ENCODE measurements around the gene CTSA.

Gene CTSA

DNA sequence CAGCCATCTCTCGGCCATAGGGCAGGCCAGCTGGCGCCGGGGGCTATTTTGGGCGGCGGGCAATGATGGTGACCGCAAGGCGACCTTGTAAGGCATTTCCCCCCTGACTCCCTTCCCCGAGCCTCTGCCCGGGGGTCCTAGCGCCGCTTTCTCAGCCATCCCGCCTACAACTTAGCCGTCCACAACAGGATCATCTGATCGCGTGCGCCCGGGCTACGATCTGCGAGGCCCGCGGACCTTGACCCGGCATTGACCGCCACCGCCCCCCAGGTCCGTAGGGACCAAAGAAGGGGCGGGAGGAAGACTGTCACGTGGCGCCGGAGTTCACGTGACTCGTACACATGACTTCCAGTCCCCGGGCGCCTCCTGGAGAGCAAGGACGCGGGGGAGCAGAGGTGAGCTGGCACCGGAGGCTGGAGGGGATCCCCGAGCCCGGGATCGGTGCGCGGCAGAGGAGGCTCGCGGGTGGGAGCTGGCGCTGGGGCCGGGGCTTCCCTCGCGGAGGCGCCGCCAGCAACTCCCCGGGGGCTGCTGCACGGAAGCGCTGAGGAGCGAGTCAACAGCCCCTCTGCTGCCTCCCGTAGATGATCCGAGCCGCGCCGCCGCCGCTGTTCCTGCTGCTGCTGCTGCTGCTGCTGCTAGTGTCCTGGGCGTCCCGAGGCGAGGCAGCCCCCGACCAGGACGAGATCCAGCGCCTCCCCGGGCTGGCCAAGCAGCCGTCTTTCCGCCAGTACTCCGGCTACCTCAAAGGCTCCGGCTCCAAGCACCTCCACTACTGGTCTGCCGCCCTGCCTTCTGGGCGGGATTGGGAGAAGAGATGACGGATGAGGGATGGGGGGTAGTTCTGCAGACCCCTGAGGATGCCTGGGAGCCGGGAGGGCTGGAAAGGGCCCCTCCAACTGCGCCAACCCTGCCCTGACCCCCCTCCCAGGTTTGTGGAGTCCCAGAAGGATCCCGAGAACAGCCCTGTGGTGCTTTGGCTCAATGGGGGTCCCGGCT is at the start of gene CTSA, which contains the start of gene NEURL2:
TSS of gene CTSA (plus strand) at position 351 of the 999 bp plus-strand sequence. CDS start at position 585, 234 bp downstream.
TSS of gene NEURL2 (minus strand) at position 224 of the 999 bp plus-strand sequence. CDS start at position 7, 217 bp downstream.
- DNase-seq (ENCODE audit: extremely low read depth in 1 of 2, low read depth in 1 of 2), result peak; percentile 70 to 82

DNA sequence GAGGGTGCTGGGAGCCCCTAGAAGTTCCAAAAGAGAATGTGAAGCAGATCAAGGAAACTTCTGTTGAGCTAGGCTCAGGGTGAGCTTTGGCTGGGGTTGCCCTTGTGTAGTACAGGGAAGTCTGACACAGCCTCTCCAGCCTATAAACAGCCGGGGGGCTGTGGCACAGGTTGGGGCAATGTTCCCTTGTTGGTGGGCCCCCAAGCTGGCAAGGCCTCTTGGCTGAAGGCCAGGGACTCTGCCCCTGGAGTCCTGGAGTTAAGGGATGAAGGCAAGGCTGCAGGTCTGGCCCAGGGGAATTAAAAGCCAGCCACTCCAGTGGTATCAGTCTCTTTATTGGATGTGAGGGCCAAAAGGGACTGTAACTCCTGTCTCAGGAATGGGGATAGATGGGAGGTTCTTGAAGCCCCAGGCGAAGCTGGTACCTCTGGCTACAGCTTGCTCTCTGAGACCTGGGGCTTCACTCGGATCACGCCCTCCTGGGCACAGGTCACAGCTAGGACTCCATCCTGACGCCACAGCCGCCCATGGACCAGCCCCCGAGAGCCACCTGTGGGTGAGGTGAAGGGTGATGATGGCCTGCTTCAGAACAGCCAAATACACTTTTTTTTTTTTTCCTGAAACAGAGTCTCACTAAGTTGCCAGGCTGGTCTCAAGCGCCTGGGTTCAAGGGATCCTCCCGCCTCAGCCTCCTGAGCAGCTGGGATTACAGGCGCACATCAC is 49.6 kb upstream of the CTSA start:
- DNase-seq (ENCODE audit: extremely low read depth in 1 of 2, low read depth in 1 of 2), result no peak

DNA sequence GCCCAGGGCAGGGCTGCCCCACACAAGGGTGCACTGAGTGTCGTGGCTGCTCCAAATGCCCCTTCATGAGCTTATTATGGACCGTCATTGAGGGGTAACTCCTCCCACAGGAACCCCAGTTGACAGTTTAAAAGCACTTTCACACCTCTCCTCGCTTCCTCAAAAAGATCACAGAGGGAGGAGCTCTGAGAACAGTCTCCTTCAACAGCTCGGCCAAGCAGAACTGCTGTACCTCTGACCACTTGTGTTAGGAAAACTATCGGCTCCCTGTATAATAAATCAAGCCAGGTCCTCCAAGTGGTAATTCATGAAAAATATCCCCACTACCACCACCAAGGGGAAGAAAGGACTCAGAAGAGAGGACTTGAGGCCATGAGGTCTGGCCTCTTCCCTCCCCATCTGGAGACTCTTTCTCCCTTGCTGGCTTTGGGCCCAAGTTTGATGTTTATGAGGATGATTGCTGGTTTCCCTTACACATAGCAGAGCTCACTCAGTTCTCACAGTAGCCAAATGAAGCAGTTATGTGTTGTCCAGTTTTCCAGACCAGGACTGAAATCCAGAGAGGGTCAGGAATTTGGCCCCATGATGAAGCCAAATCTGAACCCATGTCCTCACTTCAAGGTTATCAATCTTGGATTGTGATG is 48.8 kb upstream of the CTSA start:
- DNase-seq (ENCODE audit: extremely low read depth in 1 of 2, low read depth in 1 of 2), result no peak

DNA sequence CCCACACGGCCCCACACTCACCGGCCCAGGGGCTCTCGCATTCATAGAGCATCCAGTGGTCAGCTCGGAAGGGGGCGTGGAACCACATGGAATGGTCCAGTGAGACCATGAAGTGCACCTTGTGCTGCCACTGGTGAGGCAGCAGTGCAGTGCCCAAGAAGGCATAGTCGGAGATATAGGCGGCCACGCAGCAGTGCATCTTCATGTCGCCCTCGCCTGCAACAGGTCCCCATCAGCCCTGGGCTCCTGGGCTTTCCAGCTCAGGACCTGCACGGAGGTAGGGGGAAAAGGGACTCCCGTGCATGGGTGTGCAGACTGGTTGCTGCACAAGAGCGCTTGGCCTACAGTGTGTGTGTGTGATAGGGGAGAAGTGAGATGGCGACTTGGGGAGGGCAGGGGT is 47.6 kb upstream of the CTSA start:
- no peak for DNase-seq (ENCODE audit: extremely low read depth in 1 of 2, low read depth in 1 of 2)

DNA sequence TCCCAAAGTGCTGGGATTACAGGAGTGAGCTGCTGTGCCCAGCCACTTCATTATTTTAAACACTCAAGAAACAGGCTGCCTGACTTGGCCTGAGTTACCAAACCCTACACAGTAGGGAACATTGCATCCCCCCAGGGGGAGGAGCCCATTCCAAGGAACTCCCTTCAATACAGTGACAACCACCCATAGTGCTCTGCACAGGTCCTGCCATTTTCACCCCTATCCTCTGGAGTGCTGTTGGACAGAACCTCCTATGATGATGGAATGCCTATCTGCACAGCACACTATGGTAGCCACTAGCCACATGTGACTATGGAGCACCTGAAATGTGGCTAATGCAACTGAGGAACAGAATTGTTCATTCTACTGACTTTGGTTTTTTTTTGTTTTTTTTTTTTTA is 45.7 kb upstream of the CTSA start:
- DNase-seq (ENCODE audit: extremely low read depth in 1 of 2, low read depth in 1 of 2), result no peak

DNA sequence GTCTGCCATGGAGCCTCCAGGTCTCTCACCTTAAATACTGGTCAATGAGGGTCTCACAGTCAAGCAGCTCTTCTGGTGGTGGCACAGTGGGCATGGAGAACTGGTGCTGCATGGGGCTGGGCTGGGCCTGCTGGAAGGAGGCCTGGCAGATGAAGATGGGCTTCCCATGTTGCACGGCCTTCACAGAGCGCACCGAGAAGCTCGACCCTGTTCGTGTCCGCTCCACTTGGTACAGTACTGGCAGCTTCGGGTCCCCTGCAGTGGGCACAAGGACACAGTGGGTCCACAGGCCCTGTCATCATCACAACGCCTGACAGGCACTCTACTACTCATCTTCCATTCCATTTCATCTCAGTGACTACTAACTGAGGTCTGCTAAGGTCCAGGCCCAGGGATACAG is 42.7 kb upstream of the CTSA start:
- DNase-seq (ENCODE audit: extremely low read depth in 1 of 2, low read depth in 1 of 2), result no peak

DNA sequence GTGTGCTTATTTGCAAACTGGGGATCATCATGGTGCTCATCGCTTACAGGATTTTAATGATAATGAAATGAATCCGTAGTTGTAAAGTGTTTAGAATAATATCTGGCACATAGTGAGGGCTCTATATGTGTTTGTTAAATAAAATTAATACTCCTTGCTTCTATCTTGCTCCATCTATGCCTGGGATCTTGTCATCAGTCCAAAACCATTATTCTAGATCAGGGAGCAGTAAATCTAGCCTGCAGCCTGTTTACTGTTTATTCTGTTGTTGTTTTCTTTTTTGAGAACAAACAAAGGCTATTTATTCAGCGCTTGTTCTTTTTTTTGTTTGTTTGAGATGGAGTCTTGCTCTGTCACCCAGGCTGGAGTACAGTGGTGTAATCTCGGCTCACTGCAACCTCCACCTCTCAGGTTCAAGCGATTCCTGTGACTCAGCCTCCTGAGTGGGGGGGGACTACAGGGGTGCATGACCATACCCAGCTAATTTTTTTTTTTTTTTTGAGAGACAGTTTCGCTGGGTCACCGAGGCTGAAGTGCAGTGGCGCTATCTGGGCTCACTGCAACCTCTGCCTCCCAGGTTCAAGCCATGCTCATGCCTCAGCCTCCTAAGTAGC is 42.1 kb upstream of the CTSA start:
- DNase-seq (ENCODE audit: extremely low read depth in 1 of 2, low read depth in 1 of 2), result no peak

DNA sequence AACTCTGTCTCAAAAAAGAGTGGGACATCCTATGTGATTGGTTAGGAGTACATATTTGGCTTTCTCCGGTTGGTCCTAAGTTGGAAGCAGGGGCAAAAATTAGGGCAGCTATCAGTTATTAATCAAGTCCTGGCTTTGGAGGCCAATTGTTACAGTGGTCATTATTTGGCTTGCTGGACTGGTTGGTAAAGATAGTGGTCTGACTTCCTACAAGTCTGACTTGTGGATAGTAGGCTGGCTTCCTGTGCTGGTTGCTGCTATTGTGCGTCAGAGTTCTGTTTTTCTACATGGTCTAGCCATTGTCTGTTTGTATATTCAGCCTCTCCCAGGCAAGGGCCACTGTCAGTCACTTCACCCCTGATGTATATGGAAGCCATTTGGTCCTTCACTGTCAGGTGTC is 40.9 kb upstream of the CTSA start:
- no peak for DNase-seq (ENCODE audit: extremely low read depth in 1 of 2, low read depth in 1 of 2)

DNA sequence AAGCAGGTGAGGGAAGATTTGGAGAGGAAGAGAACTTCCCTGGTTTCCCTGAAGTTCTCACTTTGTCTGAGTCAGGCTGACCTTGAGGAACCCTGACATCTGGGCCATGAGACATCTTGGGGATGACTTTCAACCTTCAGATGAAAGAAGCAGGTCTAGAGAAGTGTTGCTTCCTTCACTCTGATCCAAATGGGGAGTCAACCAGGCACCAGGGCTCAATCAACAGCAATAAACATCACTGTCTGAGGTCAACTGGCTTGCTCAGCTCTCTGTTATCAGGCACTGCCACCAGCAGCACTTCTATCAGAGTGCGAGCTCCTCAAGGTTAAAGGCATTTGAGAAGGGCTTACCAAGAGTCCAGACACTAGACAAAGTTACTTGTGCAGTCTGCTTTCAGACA is 40.2 kb upstream of the CTSA start:
- DNase-seq (ENCODE audit: extremely low read depth in 1 of 2, low read depth in 1 of 2), result no peak

DNA sequence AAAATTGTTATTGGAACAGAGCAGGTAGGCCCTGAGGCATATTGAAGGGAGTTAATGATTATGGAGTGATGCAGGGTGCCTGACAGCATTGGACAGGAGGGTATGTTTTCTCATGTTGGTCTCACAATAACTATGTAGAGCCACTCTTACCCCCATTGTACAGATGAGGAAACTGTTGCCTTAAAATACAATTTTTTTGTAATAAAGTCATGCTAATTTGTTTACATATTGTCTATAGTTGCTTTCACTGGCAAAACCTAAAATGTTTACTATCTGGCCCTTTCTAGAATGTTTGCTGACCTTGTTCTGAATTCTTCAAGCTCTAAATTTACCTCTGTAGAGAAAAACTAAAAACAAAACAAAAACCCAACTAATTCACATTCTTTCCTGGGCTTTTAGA is 39.6 kb upstream of the CTSA start:
- no peak for DNase-seq (ENCODE audit: extremely low read depth in 1 of 2, low read depth in 1 of 2)

DNA sequence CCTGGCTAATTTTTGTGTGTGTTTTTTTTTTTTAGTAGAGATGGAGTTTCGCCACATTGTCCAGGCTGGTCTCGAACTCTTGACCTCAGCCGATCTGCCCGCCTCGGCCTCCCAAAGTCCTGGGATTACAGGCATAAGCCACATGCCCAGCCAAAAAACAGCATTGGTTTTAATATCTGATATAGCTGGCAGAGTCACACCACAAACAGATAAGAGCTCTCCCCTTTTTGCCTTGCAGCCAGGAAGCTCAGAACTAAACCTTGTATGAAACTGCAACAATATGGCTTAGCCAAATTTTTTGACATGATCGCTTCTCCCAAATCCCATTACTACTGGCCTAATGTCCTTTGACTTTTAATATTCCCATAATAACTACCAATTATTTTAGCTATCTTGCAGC is 38.8 kb upstream of the CTSA start:
- DNase-seq (ENCODE audit: extremely low read depth in 1 of 2, low read depth in 1 of 2), result no peak

DNA sequence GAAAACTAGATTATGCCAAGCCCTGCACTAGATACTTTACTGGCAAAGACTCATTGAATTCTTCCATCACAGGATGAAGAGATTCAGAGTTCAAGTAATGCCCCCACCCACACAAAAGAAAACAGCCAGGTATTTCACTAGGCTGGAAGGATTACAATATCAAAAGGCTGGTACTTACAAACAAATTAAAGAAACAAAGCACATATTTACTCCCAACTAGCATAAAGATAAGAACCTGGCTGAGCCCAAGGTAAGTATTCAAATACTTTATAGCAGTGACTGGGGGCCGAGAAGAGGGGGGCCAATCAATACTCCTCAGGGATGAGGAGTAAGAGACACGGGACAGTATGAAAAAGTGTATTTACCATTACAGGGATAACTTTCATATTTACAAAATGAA is 37.7 kb upstream of the CTSA start:
- DNase-seq (ENCODE audit: extremely low read depth in 1 of 2, low read depth in 1 of 2), result no peak

DNA sequence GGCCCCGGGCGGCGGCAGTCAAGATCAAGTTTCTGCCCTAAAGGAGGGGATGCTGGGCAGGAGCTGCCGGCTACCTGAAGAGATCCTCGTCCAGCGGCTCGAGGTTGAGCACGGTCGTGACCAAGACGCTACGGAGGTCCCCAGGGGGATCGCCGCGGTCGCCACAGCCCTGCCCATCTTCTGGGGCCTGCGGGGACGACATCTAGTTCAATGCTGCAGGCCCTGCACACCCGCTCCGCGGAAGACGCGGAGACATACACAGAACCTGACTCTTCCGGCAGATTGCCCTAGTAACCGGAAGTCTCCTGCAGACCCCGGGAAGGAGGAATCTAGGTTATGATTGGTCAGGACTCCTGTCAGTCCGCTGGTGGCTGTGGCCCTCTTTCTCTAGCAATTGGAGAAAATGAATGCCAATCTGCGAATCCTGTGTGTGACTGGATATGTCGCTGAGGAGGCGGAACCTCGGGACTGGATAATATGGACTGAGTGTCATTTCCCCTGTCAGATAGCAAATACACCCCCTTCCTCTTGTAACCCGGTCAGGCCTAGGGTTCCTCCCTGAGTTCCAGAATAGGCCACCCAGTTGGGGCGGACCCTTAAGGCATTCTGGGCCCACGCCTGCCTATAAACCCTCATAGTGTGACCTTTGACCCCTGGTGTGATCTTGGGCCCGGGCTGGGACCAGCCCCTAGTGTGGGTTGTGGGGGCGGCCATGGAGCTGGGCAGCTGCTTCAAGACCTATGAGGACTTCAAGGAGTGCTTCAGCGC is 33.8 kb upstream of the CTSA start, which contains the start of the genes ACOT8 and ZSWIM3:
TSS of gene ACOT8 (minus strand) at position 279 of the 768 bp plus-strand sequence. CDS start at position 202, 77 bp downstream.
TSS of gene ZSWIM3 (plus strand) at position 501 of the 768 bp plus-strand sequence. CDS start at position 713, 212 bp downstream.
- DNase-seq (ENCODE audit: extremely low read depth in 1 of 2, low read depth in 1 of 2), result peak; percentile 75 to 93

DNA sequence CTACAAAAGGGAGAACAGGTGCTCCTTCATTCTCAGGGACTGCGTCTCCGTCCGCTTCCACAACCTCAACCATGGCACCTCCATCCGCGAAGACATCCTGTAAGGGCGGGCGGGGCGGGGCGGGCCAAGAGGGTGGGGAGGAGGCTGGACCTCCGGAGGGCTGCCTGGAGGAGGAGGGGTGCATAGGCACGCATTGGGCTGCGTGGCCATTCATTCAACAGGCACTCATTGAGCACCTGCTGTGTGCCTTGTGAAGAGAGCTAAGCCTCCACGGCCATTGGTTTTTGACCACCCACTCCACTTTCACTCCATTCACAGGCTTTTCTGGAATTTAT is 33.3 kb upstream of the CTSA start:
- DNase-seq (ENCODE audit: extremely low read depth in 1 of 2, low read depth in 1 of 2), result peak in 1 of 2 donors; percentile 37

DNA sequence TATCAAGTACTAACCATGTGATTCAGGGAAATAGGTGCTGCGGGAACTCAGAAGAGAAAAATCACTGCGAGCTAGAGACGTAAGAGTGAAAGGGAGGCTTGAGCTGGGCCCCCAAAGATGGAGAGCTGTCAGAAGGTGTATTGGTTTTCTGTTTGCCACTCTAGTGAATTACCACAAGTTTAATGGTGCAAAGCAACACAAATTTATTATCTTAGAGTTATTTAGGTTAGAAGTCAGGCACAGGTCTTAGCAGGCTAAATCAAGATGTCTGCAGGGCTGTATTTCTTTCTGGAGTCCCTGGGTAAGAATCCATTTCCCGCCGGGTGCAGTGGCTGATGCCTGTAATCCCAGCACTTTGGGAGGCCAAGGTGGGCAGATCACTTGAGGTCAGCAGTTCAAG is 31.2 kb upstream of the CTSA start:
- no peak for DNase-seq (ENCODE audit: extremely low read depth in 1 of 2, low read depth in 1 of 2)

DNA sequence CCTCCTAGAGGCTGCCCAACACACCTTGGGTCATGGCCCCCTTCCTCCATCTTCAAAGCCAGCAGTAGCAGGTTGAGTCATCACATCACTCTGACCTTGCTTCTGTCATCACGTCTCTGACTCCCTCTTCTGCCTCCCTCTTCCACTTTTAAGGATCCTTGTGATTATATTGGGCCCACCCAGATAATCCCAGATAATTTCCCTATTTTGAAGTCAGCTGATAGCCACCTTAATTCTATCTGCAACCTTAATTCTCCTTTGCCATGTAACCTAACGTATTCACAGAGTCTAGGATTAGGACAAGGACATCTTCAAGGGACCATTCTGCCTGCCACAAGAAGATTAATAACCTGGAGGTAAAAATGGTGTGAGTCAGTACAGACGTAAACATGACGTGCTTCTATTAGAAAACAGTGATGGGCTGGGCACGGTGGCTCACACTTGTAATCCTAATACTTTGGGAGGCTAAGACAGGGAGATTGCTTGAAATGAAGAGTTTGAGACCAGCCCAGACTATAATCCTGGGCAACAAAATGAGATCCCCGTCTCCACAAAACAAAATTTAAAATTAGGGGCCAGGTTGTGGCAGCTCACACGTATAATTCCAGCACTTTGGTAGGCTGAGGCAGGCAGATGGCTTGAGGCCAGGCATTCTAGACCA is 30.4 kb upstream of the CTSA start:
- DNase-seq (ENCODE audit: extremely low read depth in 1 of 2, low read depth in 1 of 2), result no peak

DNA sequence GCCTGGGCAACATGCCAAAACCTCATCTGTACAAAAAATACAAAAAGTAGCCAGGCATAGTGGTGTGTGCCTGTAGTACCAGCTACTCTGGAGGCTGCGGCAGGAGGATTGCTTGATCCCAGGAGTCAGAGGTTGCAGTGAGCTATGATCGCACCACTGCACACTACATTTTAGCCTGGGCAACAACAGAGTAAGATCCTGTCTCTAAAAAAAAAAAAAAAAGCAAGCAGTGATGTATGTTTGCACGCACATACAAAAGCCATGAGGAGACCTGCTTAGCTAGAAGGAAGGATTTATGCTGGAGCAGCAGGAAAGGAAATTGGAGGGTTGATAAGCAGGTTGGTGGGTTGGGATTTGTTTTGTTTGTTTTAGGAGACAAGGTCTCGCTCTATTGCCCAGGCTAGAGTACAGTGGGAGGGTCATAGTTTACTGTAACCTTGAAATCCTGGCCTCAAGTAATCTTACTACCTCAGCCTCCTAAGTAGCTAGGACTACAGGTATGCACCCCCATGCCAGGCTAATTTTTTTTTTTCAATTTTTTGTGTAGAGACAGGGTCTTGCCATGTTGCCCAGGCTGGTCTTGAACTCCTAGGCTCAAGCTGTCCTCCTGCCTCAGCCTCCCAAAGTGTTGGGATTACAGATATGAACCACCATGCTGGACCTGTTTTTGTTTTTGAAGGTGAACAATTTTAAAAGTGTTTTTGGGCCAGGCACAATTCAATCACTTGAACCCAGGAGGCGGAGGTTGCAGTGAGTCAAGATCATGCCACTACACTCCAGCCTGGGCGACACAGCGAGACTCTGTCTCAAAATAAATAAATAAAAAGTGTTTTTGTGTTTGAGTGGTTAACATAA is 29.7 kb upstream of the CTSA start:
- no peak for DNase-seq (ENCODE audit: extremely low read depth in 1 of 2, low read depth in 1 of 2)

Data from stimulated activated CD8-positive, alpha-beta memory T cell treated with anti-CD3 and anti-CD28 coated beads, Interleukin-7, amount 100 ng/mL, for 48 hours (primary cell).